ENCODE data around the gene FSTL3.

DNA sequence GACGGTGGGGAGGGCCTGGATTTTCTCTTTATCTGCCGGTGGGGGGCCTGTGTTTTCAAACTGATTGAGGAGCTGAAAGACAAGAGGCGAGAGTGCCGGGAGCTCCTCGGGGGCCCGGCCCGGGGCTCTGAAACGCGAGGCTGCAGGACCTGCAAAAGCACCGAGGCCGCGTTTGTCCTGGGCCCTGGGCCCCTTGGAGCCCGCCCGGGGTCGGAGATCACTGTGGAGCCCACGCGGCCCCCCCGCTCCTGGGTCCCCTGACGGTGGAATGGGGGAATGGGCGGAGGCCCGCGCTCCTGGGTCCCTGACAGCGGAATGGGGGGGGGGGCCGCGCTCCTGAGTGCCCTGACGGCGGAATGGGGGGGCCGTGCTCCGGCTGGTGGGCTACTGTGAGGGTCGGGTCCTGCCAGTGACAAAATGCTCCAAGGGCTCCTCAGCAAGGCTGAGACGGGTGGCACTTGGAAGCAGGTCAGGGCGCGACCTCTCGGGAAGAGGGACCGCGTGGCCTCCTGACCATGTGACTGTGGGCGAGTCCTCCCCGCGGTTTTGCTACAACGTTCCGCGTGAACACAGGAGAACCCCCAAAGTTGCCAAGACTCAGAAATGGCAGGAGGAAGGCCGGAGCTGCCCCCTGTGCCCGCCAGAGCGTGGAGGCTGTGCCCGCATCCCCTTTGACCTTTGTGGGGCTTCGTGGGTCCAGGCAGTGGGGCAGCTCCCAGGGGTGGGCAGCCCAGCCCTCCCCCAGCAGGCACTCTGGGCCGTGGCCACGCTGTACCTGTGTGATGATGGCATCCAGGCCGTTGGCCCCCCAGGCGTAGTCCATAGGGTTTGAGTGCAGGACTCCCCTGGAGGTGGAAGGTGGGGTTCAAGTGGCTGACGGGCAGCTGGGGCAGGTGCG is 27.0 kb upstream of the FSTL3 start:
- TF ChIP-seq, protein P1, sequence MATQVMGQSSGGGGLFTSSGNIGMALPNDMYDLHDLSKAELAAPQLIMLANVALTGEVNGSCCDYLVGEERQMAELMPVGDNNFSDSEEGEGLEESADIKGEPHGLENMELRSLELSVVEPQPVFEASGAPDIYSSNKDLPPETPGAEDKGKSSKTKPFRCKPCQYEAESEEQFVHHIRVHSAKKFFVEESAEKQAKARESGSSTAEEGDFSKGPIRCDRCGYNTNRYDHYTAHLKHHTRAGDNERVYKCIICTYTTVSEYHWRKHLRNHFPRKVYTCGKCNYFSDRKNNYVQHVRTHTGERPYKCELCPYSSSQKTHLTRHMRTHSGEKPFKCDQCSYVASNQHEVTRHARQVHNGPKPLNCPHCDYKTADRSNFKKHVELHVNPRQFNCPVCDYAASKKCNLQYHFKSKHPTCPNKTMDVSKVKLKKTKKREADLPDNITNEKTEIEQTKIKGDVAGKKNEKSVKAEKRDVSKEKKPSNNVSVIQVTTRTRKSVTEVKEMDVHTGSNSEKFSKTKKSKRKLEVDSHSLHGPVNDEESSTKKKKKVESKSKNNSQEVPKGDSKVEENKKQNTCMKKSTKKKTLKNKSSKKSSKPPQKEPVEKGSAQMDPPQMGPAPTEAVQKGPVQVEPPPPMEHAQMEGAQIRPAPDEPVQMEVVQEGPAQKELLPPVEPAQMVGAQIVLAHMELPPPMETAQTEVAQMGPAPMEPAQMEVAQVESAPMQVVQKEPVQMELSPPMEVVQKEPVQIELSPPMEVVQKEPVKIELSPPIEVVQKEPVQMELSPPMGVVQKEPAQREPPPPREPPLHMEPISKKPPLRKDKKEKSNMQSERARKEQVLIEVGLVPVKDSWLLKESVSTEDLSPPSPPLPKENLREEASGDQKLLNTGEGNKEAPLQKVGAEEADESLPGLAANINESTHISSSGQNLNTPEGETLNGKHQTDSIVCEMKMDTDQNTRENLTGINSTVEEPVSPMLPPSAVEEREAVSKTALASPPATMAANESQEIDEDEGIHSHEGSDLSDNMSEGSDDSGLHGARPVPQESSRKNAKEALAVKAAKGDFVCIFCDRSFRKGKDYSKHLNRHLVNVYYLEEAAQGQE (IDR thresholded peaks at IDR 0.05; ENCODE audit: insufficient read depth in 1 of 2, low read depth in 2 of 2, low read length in 2 of 2) = no peak
- TF ChIP-seq POLR2AphosphoS5 (IDR thresholded peaks at IDR 0.05; ENCODE audit: low read depth, low read length) (no peak), TAF1 (IDR thresholded peaks at IDR 0.05; ENCODE audit: borderline replicate concordance, insufficient read depth, low read length) (no peak)

Measured in PFSK-1 (cell line).